ENCODE data around the gene TULP3.
A peak's percentile ranks its signal among the peaks of the same experiment; 100 is the strongest.

Gene TULP3

DNA sequence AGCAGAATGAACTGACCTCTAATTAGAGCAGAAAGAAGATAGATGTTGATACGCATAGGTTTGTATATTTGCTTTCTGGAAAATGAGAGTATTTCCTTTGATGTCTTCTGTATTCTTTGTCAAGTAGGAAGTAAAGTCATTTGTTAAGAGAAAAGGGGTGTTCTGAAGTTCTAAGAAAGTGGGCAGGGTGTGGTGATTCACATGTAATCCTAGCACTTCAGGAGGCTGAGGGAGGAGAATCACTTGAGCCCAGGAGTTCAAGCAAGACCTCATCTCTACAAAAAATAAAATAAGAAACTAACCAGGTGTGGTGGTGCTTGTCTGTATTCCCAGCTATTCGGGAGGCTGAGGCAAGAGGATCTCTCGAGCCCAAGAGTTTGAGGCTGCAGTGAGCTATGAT, 10.8 kb upstream of the TULP3 start:
- Mint-ChIP-seq H3K4me3 (no peak overlapping the region), H3K27me3 (ENCODE audit: low read depth) (no peaks in the 10 kb centered on the region), H3K27ac (peak overlapping the region in 2 of 3 experiments; percentile 3 to 28), H3K4me1 (peaks cover 27% of the 10 kb centered on the region), H3K36me3 (ENCODE audit: low read depth) (peaks cover 21% of the 10 kb centered on the region), H3K9me3 (no peaks in the 10 kb centered on the region)
- TF ChIP-seq, protein P1, sequence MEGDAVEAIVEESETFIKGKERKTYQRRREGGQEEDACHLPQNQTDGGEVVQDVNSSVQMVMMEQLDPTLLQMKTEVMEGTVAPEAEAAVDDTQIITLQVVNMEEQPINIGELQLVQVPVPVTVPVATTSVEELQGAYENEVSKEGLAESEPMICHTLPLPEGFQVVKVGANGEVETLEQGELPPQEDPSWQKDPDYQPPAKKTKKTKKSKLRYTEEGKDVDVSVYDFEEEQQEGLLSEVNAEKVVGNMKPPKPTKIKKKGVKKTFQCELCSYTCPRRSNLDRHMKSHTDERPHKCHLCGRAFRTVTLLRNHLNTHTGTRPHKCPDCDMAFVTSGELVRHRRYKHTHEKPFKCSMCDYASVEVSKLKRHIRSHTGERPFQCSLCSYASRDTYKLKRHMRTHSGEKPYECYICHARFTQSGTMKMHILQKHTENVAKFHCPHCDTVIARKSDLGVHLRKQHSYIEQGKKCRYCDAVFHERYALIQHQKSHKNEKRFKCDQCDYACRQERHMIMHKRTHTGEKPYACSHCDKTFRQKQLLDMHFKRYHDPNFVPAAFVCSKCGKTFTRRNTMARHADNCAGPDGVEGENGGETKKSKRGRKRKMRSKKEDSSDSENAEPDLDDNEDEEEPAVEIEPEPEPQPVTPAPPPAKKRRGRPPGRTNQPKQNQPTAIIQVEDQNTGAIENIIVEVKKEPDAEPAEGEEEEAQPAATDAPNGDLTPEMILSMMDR (IDR thresholded peaks at IDR 0.05; ENCODE audit: unreplicated experiment in 3 of 3): no peak

DNA sequence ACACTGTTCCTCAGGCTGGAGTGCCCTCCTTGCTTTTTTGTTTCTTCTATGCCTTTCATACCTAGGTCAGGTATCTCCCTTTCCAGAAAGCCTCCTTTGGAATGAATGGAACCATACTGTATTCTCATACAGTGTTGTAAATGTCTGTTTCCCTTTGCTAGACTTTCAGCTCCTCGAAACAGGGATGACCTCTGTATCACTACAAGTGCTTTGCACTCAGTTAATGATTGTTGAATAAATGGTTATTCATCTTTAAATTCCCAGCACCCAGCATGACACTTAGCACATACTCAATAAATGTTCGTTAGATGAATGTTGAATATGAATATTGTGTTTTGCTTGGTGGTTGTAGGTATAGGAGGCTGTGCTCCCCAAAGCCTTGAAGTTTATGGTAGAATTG, 5.9 kb upstream of the TULP3 start:
- TF ChIP-seq, protein P1 (IDR thresholded peaks at IDR 0.05; ENCODE audit: unreplicated experiment in 3 of 3): no peak
- peak overlapping the region in 2 of 3 experiments; percentile 88 to 92 for H3K27ac Mint-ChIP-seq
- peaks cover 9% of the 10 kb centered on the region for H3K4me1 Mint-ChIP-seq
- H3K9me3 Mint-ChIP-seq: no peaks in the 10 kb centered on the region
- no peak overlapping the region for H3K4me3 Mint-ChIP-seq
- peaks cover 36% of the 10 kb centered on the region for H3K36me3 Mint-ChIP-seq (ENCODE audit: low read depth)
- no peaks in the 10 kb centered on the region for H3K27me3 Mint-ChIP-seq (ENCODE audit: low read depth)

DNA sequence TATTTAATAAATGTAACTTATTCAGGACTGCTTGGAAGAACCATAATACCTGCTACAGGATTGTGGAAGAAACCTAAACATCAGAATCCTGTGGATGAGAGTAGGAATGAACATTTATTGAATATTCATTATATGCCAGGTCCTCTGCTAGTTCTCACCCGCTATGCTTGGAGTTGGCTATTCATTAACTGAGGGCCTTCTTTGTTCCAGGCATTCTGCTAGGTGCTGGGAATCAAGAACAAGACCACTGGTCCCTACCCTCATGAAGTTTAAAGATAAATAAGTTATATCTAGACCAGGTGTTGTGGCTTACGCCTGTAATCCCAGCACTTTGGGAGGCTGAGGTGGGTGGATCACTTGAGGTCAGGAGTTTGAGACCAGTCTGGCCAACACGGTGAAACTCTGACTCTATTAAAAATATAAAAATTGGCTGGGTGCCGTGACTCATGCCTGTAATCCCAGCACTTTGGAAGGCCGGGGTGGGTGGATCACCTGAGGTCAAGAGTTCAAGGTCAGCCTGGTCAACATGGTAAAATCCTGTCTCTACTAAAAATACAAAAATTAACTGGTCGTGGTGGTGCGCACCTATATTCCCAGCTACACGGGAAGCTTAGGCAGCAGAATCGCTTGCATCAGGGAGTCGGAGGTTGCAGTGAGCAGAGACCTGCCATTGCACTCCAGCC, 3.8 kb upstream of the TULP3 start:
- H3K9me3 Mint-ChIP-seq: no peaks in the 10 kb centered on the region
- TF ChIP-seq, protein P1 (IDR thresholded peaks at IDR 0.05; ENCODE audit: unreplicated experiment in 3 of 3): no peak
- H3K4me1 Mint-ChIP-seq: peaks cover 26% of the 10 kb centered on the region

DNA sequence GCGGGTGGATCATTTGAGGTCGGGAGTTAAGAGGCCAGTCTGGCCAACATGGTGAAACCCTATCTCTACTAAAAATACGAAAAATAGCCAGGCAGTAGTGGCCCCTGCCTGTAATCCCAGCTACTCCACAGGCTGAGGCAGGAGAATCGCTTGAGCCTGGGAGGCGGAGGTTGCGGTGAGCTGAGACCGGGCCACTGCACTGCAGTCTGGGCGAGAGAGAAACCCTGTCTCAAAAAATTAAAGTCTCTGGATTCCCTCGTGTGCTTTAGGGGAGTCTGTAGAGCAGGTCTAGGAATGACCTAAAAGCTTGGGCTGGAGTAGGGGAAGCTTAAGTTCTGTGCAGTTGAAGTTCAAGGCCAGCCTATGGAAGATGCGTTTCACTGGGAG, 697 bp upstream of the TULP3 start:
- H3K4me1 Mint-ChIP-seq: peaks cover 34% of the 10 kb centered on the region
- H3K36me3 Mint-ChIP-seq (ENCODE audit: low read depth): peaks cover 24% of the 10 kb centered on the region
- peak overlapping the region; percentile 92 to 98 (median 96) for H3K4me3 Mint-ChIP-seq
- peak overlapping the region; percentile 93 to 96 (median 93) for H3K27ac Mint-ChIP-seq
- TF ChIP-seq, protein P1 (IDR thresholded peaks at IDR 0.05; ENCODE audit: unreplicated experiment in 3 of 3): no peak
- H3K27me3 Mint-ChIP-seq (ENCODE audit: low read depth): no peaks in the 10 kb centered on the region
- H3K9me3 Mint-ChIP-seq: no peaks in the 10 kb centered on the region

More for the DNA sequence above, 3.8 kb upstream of the TULP3 start:
- Mint-ChIP-seq H3K4me3 (no peak overlapping the region), H3K36me3 (ENCODE audit: low read depth) (peaks cover 33% of the 10 kb centered on the region), H3K27me3 (ENCODE audit: low read depth) (no peaks in the 10 kb centered on the region), H3K27ac (peak overlapping the region in 2 of 3 experiments; percentile 22 to 76)

DNA sequence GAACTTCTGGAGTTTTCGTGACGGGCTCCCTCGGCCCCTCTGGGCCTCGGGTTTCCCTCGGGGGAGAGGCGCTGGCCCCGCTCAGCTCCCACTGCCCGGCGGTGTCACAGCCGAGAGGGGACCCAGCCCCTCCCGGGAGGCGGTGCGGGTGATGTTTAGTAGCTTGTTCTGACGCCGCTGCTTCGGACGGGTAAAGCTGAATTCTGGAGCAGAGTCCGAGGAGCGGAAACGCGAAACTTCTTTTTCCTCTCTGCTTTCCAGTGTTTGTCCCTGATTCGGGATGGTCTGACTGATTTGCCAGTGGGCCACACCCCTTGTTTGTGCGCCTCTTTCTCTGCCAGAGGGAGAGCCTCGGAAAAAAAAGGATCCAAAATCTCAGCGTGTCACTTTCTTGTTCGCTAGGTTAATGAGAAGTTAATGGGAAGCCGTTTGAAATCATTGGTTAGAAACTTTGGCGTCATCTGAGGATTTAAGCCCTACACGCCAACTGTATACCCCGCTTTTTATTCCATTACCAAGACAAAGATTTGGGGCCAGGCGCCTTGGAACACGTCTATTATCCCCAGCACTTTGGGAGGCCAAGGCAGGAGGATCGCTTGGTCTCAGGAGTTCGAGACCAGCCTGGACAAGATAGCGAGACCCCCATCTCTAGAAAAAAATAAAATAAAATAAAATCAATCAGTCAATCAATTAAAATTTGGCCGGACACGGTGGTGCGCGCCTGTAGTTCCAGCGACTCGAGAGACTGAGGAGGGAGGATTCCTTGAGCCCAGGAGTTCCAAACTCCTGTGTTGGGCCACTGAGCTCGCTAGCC, 756 bp downstream of the TULP3 start:
- TF ChIP-seq, protein P1 (IDR thresholded peaks at IDR 0.05; ENCODE audit: unreplicated experiment in 3 of 3): no peak
- Mint-ChIP-seq H3K36me3 (ENCODE audit: low read depth) (peaks cover 16% of the 10 kb centered on the region), H3K4me1 (peaks cover 46% of the 10 kb centered on the region), H3K4me3 (peak overlapping the region; percentile 92 to 98 (median 96)), H3K27me3 (ENCODE audit: low read depth) (no peaks in the 10 kb centered on the region), H3K9me3 (no peaks in the 10 kb centered on the region), H3K27ac (peak overlapping the region; percentile 93 to 96 (median 93))
